ENCODE data around the gene TIMM23B. TPM values are rescaled to one million over a fixed set of nuclear protein-coding genes. Genes with fewer than 3 reads are reported as not detected.
"Not testable (repeated sequence)": the region's sequence is repeated elsewhere in the genome, so short reads cannot be mapped to it uniquely, and the experiment has no call there.

The TIMM23B gene
- total RNA-seq, 1 donor from 2014 or later: 21.4 TPM

DNA sequence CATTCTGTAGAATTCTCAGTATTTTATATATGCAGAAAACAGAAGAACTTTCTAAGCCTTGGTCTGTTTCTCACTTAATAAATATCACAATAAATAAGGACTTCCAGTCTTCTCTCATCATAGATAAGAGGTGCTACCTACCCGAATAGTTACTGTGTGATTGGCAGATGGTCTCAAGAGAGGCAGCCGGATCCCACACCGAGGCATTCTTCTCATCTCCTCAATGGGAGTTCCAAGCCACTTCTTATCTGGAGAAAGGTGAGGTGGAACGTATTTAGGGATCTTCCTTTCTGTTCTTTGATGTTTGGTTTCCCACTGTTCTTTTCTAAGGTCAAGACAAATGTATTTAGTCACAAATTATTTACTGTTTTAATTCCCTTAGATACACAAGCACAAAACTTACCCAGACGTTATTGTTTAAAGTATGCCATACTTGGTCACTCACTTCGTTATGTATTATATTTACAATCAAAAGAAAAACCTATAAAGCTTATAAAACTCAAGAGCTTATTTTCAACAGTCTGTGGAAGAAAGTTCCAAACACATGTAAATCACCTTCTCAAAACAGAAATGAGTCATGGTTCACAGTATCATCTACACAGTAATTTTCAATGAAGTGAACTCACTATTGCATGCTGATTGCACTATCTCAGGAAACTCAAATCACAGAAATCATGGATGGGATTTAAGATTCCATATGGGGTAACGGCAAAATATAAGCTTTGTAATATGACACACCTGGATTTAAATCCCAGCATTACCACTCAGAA is 9.7 kb upstream of the TIMM23B start:
- H3K4me1 Mint-ChIP-seq (ENCODE audit: unreplicated experiment); H3K9me3 Mint-ChIP-seq (ENCODE audit: unreplicated experiment); DNase-seq (ENCODE audit: low spot score); H3K4me3 Mint-ChIP-seq (ENCODE audit: unreplicated experiment); H3K36me3 Mint-ChIP-seq (ENCODE audit: low read depth, unreplicated experiment); H3K27ac Mint-ChIP-seq (ENCODE audit: unreplicated experiment); H3K27me3 Mint-ChIP-seq (ENCODE audit: unreplicated experiment): not testable (repeated sequence)

DNA sequence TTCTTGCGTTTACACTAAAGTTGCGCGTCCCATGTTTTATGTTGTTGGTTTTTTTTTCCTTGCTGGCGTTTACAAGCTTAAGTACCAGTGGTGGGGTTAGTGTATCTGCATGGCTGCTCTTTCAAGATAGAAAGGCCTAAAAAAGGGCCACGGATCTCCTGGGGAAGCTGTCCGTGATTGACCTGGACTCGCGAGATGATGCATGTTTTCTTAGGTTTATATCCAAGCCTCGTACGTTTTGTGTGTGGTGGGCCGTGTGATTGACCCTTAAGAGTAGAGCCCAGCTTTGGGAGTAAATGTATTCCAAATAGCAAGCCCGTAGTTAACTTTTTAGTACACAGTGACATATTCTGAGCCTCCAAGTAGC is 469 bp downstream of the TIMM23B start:
- peaks cover 10% of the 10 kb centered on the region for H3K4me1 Mint-ChIP-seq (ENCODE audit: unreplicated experiment)
- DNase-seq (ENCODE audit: low spot score): not testable (repeated sequence)

DNA sequence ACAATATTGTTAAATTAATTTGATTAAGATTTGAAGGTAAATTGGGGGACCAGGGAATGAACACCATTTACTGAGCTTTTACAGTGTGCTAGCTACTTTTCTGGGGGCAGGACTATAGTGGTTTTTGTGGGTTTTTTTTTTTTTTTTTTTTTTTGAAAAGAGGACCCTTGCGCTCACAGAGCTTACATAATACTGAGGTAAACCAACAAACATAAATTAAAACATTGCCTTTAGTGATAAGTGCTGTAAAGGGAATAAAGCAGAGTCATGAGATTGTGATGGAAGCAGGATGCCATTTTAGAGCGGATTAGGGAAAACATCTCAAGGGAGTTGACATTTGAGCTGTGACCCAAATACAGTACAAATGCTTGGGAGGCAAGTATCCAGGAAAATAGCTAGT is 1.8 kb downstream of the TIMM23B start:
- not testable (repeated sequence) for H3K9me3 Mint-ChIP-seq (ENCODE audit: unreplicated experiment); H3K4me3 Mint-ChIP-seq (ENCODE audit: unreplicated experiment); H3K36me3 Mint-ChIP-seq (ENCODE audit: low read depth, unreplicated experiment); DNase-seq (ENCODE audit: low spot score)
- Mint-ChIP-seq H3K27ac (ENCODE audit: unreplicated experiment) (peak overlapping the region; percentile 7), H3K4me1 (ENCODE audit: unreplicated experiment) (peaks cover 10% of the 10 kb centered on the region), H3K27me3 (ENCODE audit: unreplicated experiment) (peaks cover 16% of the 10 kb centered on the region)

More for the DNA sequence above, 469 bp downstream of the TIMM23B start:
- H3K9me3 Mint-ChIP-seq (ENCODE audit: unreplicated experiment); H3K36me3 Mint-ChIP-seq (ENCODE audit: low read depth, unreplicated experiment): not testable (repeated sequence)
- peak overlapping the region; percentile 98 for H3K27ac Mint-ChIP-seq (ENCODE audit: unreplicated experiment)
- peak overlapping the region; percentile 99 for H3K4me3 Mint-ChIP-seq (ENCODE audit: unreplicated experiment)
- H3K27me3 Mint-ChIP-seq (ENCODE audit: unreplicated experiment): peaks cover 16% of the 10 kb centered on the region

DNA sequence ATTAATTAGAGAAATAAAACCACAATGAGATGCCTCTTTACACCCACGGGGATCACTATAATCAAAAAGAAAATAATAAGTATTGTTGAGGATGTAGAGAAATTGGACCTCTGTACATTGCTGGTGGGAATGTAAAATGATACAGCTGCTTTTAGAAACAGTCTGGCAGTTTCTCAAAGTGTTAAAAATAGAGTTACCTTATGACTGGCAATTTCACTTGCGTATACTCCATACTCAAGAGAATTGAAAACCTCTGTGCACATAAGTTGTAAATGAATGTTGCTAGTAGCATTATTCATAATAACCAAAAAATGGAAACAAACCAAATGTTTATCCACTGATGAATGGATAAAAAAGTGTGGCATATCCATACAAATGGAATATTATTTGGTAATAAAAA is 6.3 kb downstream of the TIMM23B start:
- not testable (repeated sequence) for H3K27me3 Mint-ChIP-seq (ENCODE audit: unreplicated experiment); H3K9me3 Mint-ChIP-seq (ENCODE audit: unreplicated experiment); H3K4me1 Mint-ChIP-seq (ENCODE audit: unreplicated experiment); H3K27ac Mint-ChIP-seq (ENCODE audit: unreplicated experiment); DNase-seq (ENCODE audit: low spot score); H3K36me3 Mint-ChIP-seq (ENCODE audit: low read depth, unreplicated experiment); H3K4me3 Mint-ChIP-seq (ENCODE audit: unreplicated experiment)

DNA sequence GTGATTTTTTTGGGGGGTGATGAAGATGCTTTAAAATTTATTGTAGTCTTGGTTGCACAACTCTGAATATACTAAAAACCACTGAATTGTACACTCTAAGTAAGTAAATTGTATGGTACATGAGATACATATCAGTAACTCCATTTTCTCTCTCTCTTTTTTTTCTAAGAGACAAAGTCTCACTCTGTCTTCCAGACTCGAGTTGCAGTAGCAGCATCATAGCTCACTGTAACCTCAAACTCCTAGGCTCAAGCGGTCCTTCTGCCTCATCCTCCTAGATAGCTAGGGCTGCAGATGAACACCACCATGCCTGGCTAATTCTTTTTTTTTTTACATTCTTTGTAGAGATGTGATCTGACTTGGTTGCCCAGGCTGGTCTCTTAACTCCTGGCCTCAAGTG is 6.9 kb downstream of the TIMM23B start:
- not testable (repeated sequence) for H3K4me1 Mint-ChIP-seq (ENCODE audit: unreplicated experiment); DNase-seq (ENCODE audit: low spot score); H3K27me3 Mint-ChIP-seq (ENCODE audit: unreplicated experiment); H3K4me3 Mint-ChIP-seq (ENCODE audit: unreplicated experiment); H3K36me3 Mint-ChIP-seq (ENCODE audit: low read depth, unreplicated experiment); H3K27ac Mint-ChIP-seq (ENCODE audit: unreplicated experiment); H3K9me3 Mint-ChIP-seq (ENCODE audit: unreplicated experiment)

DNA sequence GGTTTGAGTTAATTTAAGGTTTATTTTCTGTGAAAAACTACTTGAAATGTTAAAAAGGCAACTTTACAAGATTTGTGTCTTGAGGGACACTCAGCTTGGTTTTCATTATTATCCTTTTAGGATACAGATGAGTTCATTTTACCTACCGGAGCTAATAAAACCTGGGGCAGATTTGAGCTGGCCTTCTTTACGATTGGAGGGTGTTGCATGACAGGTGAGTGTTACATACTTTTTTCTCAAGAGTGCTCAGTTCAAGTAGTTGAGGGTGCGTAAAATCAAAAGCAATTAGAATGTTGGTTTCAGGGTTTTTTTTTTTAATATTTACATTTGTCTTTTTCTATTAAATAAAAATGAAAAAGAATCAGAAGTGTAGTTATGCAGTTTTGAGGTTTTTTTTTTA is 10.2 kb downstream of the TIMM23B start:
- not testable (repeated sequence) for H3K4me3 Mint-ChIP-seq (ENCODE audit: unreplicated experiment); H3K9me3 Mint-ChIP-seq (ENCODE audit: unreplicated experiment); H3K27ac Mint-ChIP-seq (ENCODE audit: unreplicated experiment); H3K36me3 Mint-ChIP-seq (ENCODE audit: low read depth, unreplicated experiment); H3K4me1 Mint-ChIP-seq (ENCODE audit: unreplicated experiment); H3K27me3 Mint-ChIP-seq (ENCODE audit: unreplicated experiment); DNase-seq (ENCODE audit: low spot score)

DNA sequence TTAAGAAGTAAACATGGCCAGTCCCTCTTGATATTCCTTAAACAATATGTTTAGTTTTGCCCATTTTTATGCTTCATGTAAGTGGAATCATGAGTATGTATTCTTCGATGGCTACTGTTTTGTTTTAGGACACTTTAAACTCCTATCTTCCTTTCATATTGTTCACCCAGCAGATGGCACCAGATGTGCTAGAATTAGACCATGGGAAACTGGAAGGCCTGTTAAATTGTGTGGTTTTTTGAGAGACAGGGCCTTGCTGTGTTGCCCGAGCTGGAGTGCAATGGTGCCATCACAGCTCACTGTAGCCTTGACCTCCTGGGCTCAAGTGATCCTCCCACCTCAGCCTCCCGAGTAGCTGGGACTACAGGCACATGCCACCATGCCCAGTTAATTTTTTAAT is 11.3 kb downstream of the TIMM23B start:
- not testable (repeated sequence) for H3K4me1 Mint-ChIP-seq (ENCODE audit: unreplicated experiment); H3K36me3 Mint-ChIP-seq (ENCODE audit: low read depth, unreplicated experiment); DNase-seq (ENCODE audit: low spot score); H3K4me3 Mint-ChIP-seq (ENCODE audit: unreplicated experiment); H3K27me3 Mint-ChIP-seq (ENCODE audit: unreplicated experiment); H3K9me3 Mint-ChIP-seq (ENCODE audit: unreplicated experiment); H3K27ac Mint-ChIP-seq (ENCODE audit: unreplicated experiment)

DNA sequence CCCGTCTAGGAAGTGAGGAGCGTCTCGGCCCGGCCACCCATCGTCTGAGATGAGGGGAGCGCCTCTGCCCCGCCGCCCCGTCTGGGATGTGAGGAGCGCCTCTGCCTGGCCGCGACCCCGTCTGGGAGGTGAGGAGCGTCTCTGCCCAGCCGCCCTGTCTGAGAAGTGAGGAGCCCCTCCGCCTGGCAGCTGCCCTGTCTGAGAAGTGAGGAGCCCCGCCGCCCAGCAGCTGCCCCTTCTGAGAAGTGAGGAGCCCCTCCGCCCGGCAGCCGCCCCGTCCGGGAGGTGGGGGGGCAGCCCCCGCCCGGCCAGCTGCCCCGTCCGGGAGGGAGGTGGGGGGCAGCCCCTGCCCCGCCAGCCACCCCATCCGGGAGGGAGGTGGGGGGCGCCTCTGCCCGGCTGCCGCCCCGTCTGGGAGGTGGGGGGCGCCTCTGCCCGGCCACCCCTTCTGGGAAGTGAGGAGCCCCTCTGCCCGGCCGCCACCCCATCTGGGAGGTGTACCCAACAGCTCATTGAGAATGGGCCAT is 28.5 kb downstream of the TIMM23B start:
- H3K4me3 Mint-ChIP-seq (ENCODE audit: unreplicated experiment); H3K9me3 Mint-ChIP-seq (ENCODE audit: unreplicated experiment); H3K4me1 Mint-ChIP-seq (ENCODE audit: unreplicated experiment); DNase-seq (ENCODE audit: low spot score); H3K27me3 Mint-ChIP-seq (ENCODE audit: unreplicated experiment); H3K36me3 Mint-ChIP-seq (ENCODE audit: low read depth, unreplicated experiment); H3K27ac Mint-ChIP-seq (ENCODE audit: unreplicated experiment): not testable (repeated sequence)

DNA sequence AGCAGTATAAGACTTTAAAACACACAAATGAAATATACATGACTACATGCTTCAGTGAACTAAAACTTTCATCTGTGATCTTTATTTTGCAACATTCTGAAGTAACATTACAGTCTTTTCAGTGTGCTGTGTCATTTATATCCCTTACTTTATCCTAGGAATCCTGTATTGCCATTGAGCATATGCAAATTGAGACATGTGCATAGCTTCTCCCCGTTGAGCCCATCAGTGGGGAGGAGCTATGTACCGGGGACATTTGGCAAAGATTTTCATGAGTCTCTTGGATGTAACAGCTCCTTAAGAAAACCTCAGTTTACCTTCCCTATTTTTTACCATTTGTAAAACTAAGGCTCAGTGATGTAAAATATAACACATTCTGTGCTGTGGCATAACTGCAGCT is 29.6 kb downstream of the TIMM23B start:
- not testable (repeated sequence) for H3K27me3 Mint-ChIP-seq (ENCODE audit: unreplicated experiment); H3K9me3 Mint-ChIP-seq (ENCODE audit: unreplicated experiment); H3K27ac Mint-ChIP-seq (ENCODE audit: unreplicated experiment); H3K36me3 Mint-ChIP-seq (ENCODE audit: low read depth, unreplicated experiment); H3K4me1 Mint-ChIP-seq (ENCODE audit: unreplicated experiment); H3K4me3 Mint-ChIP-seq (ENCODE audit: unreplicated experiment); DNase-seq (ENCODE audit: low spot score)

DNA sequence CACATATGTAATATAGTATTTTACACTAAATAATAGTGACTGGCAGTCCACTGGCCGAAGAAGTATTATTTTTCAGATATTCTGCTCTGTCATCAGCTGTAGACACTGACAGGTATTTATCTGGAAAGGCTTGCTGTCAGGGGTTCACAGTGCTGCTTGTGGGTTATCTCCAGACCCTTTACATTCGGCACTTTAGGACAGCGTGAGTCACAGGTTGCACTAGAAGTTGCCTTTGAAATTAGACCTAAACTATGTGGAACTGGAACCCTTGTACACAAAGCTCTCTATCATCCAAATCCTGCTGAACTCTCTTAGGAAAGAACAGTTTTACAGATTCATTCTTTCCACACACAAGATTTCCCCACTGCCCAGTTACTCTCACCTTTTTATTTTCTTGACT is 30.2 kb downstream of the TIMM23B start:
- H3K27ac Mint-ChIP-seq (ENCODE audit: unreplicated experiment); DNase-seq (ENCODE audit: low spot score); H3K36me3 Mint-ChIP-seq (ENCODE audit: low read depth, unreplicated experiment): not testable (repeated sequence)

DNA sequence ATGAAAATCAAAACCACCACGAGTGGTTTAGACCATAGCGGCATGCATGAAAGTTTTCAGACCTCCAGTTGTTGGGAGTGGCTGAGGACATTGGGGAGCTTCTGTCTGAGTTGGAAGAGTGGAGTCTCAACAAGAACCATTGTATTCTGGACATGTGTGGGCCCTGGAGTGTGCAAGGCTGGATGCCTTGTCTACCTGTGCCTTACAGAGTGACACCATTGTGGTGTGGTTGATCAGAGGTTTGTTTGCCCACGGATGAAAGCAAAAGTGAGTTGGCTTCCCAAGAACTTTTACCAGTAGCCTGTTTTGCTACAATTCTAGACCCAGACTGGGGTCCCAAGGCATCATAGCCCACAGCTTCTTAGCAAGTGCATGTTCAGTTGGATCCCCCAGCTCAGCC is 35.9 kb downstream of the TIMM23B start:
- not testable (repeated sequence) for H3K27ac Mint-ChIP-seq (ENCODE audit: unreplicated experiment); H3K4me3 Mint-ChIP-seq (ENCODE audit: unreplicated experiment); H3K9me3 Mint-ChIP-seq (ENCODE audit: unreplicated experiment); H3K36me3 Mint-ChIP-seq (ENCODE audit: low read depth, unreplicated experiment); H3K27me3 Mint-ChIP-seq (ENCODE audit: unreplicated experiment); H3K4me1 Mint-ChIP-seq (ENCODE audit: unreplicated experiment); DNase-seq (ENCODE audit: low spot score)

More for the DNA sequence above, 30.2 kb downstream of the TIMM23B start:
- not testable (repeated sequence) for H3K27me3 Mint-ChIP-seq (ENCODE audit: unreplicated experiment); H3K4me3 Mint-ChIP-seq (ENCODE audit: unreplicated experiment); H3K4me1 Mint-ChIP-seq (ENCODE audit: unreplicated experiment); H3K9me3 Mint-ChIP-seq (ENCODE audit: unreplicated experiment)

DNA sequence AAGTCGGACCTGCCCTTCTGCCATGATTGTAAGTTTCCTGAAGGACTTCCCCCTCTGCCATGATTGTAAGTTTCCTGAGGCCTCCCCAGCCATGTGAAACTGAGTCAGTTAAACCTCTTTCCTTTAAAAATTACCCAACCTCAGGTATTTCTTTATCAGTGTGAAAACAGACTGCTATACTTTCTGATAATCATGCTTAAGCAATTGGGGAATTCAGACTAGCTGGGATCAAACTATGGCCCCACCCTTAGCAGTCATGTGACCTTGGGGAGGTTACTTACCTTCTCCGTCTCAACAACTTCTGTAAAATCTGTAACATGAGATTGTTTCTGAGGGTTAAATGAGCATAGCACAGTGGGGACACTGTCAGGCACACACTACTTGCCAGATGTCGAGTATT is 45.4 kb downstream of the TIMM23B start:
- DNase-seq (ENCODE audit: low spot score); H3K27me3 Mint-ChIP-seq (ENCODE audit: unreplicated experiment); H3K27ac Mint-ChIP-seq (ENCODE audit: unreplicated experiment); H3K4me1 Mint-ChIP-seq (ENCODE audit: unreplicated experiment); H3K9me3 Mint-ChIP-seq (ENCODE audit: unreplicated experiment); H3K36me3 Mint-ChIP-seq (ENCODE audit: low read depth, unreplicated experiment); H3K4me3 Mint-ChIP-seq (ENCODE audit: unreplicated experiment): not testable (repeated sequence)
